HEK293T (cell line): Measurements from ENCODE around the gene NPEPL1.

Experiments used
- BHLHE40 ChIP-seq: fragments of 450-650 bp; IDR thresholded peaks from 2 replicates; pipeline ENCODE4 v1.6.1; 2016; ENCODE audit warnings: mild to moderate bottlenecking, moderate library complexity, borderline replicate concordance
- FOXK2 ChIP-seq: fragments of 450-650 bp; IDR thresholded peaks from 2 replicates; pipeline ENCODE4 v1.6.1; 2016; ENCODE audit warnings: mild to moderate bottlenecking
- ZNF384 ChIP-seq: fragments of 450-650 bp; IDR thresholded peaks from 2 replicates; pipeline ENCODE4 v1.6.1; 2016
- TF ChIP-seq, protein P1 (sequence below): fragments of 450-650 bp; IDR thresholded peaks from 2 replicates; pipeline ENCODE4 v1.6.1; 2016

GRCh38 chr20:58698741-58699622, 6.4 kb downstream of the NPEPL1 start:
- TF ChIP-seq FOXK2, result no peak
- TF ChIP-seq ZNF384, result no peak
- no peak for TF ChIP-seq BHLHE40
- TF ChIP-seq, protein P1, sequence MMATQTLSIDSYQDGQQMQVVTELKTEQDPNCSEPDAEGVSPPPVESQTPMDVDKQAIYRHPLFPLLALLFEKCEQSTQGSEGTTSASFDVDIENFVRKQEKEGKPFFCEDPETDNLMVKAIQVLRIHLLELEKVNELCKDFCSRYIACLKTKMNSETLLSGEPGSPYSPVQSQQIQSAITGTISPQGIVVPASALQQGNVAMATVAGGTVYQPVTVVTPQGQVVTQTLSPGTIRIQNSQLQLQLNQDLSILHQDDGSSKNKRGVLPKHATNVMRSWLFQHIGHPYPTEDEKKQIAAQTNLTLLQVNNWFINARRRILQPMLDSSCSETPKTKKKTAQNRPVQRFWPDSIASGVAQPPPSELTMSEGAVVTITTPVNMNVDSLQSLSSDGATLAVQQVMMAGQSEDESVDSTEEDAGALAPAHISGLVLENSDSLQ, result no peak
